CD14-positive monocyte (primary cell): ENCODE data around the gene HES7. TPM values are rescaled to one million over a fixed set of nuclear protein-coding genes. Genes with fewer than 3 reads are reported as not detected.

ENCODE experiments used
- DNase-seq, 3 donors: peaks; one replicate each; pipeline ENCODE4 v3.0.0-alpha.2; 2011 to 2022
- H2AFZ ChIP-seq: 2 replicates; pipeline ENCODE4 v1.6.0; 2012; ENCODE audit warnings: mild to moderate bottlenecking, low read depth, low read length, inconsistent platforms; ENCODE audit not compliant: insufficient read depth, poor library complexity, severe bottlenecking
- H3K27ac ChIP-seq, 2 donors: 1 replicate in 1 of 2; 2 replicates in 1 of 2; pipeline ENCODE4 v1.5.1; 2012 to 2013; ENCODE audit warnings: low read length in 2 of 2, control low read depth in 1 of 2, inconsistent platforms in 1 of 2, low read depth in 1 of 2, mild to moderate bottlenecking in 1 of 2
- H3K27me3 ChIP-seq, 2 donors: one replicate each; pipeline versions ENCODE4 v1.6.0 to v1.6.1; 2011 to 2013; ENCODE audit warnings: low read length in 2 of 2; ENCODE audit not compliant: control insufficient read depth in 2 of 2, insufficient read depth in 2 of 2
- H3K36me3 ChIP-seq, 2 donors: replicated peaks in 1 of 2; 1 replicate in 1 of 2; 2 replicates in 1 of 2; pipeline versions ENCODE4 v1.5.1 to v1.6.1; 2012 to 2013; ENCODE audit warnings: low read length in 2 of 2, control low read depth in 1 of 2, inconsistent platforms in 1 of 2, mild to moderate bottlenecking in 1 of 2; ENCODE audit not compliant: insufficient read depth in 2 of 2, control insufficient read depth in 1 of 2
- H3K4me1 ChIP-seq, 2 donors: 1 replicate in 1 of 2; 2 replicates in 1 of 2; pipeline versions ENCODE4 v1.5.1 to v1.6.1; 2012 to 2013; ENCODE audit warnings: low read length in 2 of 2, control low read depth in 1 of 2, inconsistent platforms in 1 of 2, mild to moderate bottlenecking in 1 of 2, moderate library complexity in 1 of 2; ENCODE audit not compliant: insufficient read depth in 2 of 2, control insufficient read depth in 1 of 2
- H3K4me2 ChIP-seq: replicated peaks from 2 replicates; pipeline ENCODE3; 2012; ENCODE audit warnings: low read length, moderate library complexity, mild to moderate bottlenecking; ENCODE audit not compliant: poor library complexity, severe bottlenecking; ENCODE audit errors: extremely low read depth
- H3K4me3 ChIP-seq, 3 experiments: fragments of 200-600 bp in 1 of 3; sonication (generic) in 1 of 3; replicated peaks in 1 of 3; 1 replicate in 2 of 3; 2 replicates in 1 of 3; pipeline ENCODE4 v1.5.1; 2011 to 2013; ENCODE audit warnings: low read length in 3 of 3, mild to moderate bottlenecking in 3 of 3, control low read depth in 2 of 3, low read depth in 2 of 3, inconsistent platforms in 1 of 3, moderate library complexity in 1 of 3
- H3K79me2 ChIP-seq: 2 replicates; pipeline ENCODE4 v1.6.0; 2012; ENCODE audit warnings: mild to moderate bottlenecking, control low read depth, inconsistent platforms, low read length, moderate library complexity; ENCODE audit not compliant: insufficient read depth
- H3K9ac ChIP-seq: 2 replicates; pipeline ENCODE4 v1.6.0; 2017; ENCODE audit warnings: low read length, mild to moderate bottlenecking; ENCODE audit not compliant: insufficient read depth, poor library complexity, severe bottlenecking
- H3K9me3 ChIP-seq, 2 donors: replicated peaks in 1 of 2; 1 replicate in 1 of 2; 2 replicates in 1 of 2; pipeline versions ENCODE4 v1.5.1 to v1.6.1; 2012 to 2013; ENCODE audit warnings: low read length in 2 of 2, control low read depth in 1 of 2; ENCODE audit not compliant: control insufficient read depth in 1 of 2, insufficient read depth in 1 of 2
- H4K20me1 ChIP-seq: 2 replicates; pipeline ENCODE4 v1.6.0; 2012; ENCODE audit warnings: mild to moderate bottlenecking, low read length, control low read depth, moderate library complexity; ENCODE audit not compliant: insufficient read depth
- H3K27ac Mint-ChIP-seq, 7 donors: one replicate each; pipeline ENCODE4 v1.8.0; 2020; ENCODE audit warnings: mild to moderate bottlenecking in 7 of 7, mixed read lengths in 7 of 7, moderate library complexity in 6 of 7, inconsistent platforms in 2 of 7
- H3K27me3 Mint-ChIP-seq, 3 donors: one replicate each; pipeline ENCODE4 v1.8.0; 2021 to 2022; ENCODE audit warnings: low read depth in 3 of 3, mild to moderate bottlenecking in 3 of 3, mixed read lengths in 3 of 3, moderate library complexity in 3 of 3, inconsistent platforms in 1 of 3
- H3K36me3 Mint-ChIP-seq, 2 donors: one replicate each; pipeline ENCODE4 v1.8.0; 2020; ENCODE audit warnings: mixed read lengths in 2 of 2, inconsistent platforms in 1 of 2, mild to moderate bottlenecking in 1 of 2
- H3K4me1 Mint-ChIP-seq: one replicate; pipeline ENCODE4 v1.8.0; 2020; ENCODE audit warnings: mild to moderate bottlenecking, mixed read lengths
- H3K4me3 Mint-ChIP-seq, 2 donors: one replicate each; pipeline ENCODE4 v1.8.0; 2020; ENCODE audit warnings: mild to moderate bottlenecking in 2 of 2, mixed read lengths in 2 of 2, moderate library complexity in 1 of 2
- H3K9me3 Mint-ChIP-seq, 7 donors: one replicate each; pipeline ENCODE4 v1.8.0; 2020 to 2022; ENCODE audit warnings: mixed read lengths in 7 of 7, mild to moderate bottlenecking in 6 of 7, moderate library complexity in 6 of 7, inconsistent platforms in 2 of 7
- WGBS: methylation state at CpG from one replicate; pipeline ENCODE4 v1.1.5; 2013; ENCODE audit warnings: missing lambda C conversion rate; ENCODE audit not compliant: insufficient coverage; 5-methylcytosine and 5-hydroxymethylcytosine counted together
- intact Hi-C, 2 donors: fragments of 100-400 bp; cut with micrococcal nuclease; formaldehyde crosslinking; loops; one replicate each; pipeline versions ENCODE4 v1.15.0 to v1.15.1; 2023
- polyA plus RNA-seq, 3 donors: library from polyadenylated mRNA; depleted of rRNA in 1 of 3; unstranded in 2 of 3; stranded (reverse) in 1 of 3; fragments of 300-500 nt in 2 of 3; fragments of >200 nt in 1 of 3; fragmentation: Illumina TruSeq in 2 of 3; gene quantifications; 1 replicate in 2 of 3; 2 replicates in 1 of 3; pipeline ENCODE4 v1.2.3, GENCODE V29; 2012 to 2021
- TF ChIP-seq, protein P1 (sequence below): fragments of 200-600 bp; IDR thresholded peaks from one replicate; pipeline ENCODE4 v1.8.0; 2022; ENCODE audit warnings: antibody characterized with exemption, mild to moderate bottlenecking

Gene HES7
- polyA plus RNA-seq, 3 donors, result not detected

DNA sequence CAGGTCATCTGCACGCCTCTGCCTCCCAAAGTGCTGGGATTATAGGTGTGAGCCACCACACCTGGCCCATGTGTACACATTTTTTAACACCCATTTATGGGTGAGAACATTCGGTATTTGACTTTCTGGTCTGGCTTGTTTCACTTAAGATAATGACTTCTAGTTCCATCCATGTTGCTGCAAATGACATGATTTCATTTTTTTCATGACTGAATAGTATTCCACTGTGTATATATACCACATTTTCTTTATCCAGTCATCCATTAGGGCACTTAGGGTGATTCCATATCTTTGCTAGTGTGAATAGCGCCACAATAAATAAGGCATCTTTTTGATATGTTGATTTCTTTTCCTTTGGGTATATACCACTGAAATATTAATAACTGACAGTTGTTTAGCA, 42.0 kb downstream of the HES7 start:
- intact Hi-C loops, result no loop called here

DNA sequence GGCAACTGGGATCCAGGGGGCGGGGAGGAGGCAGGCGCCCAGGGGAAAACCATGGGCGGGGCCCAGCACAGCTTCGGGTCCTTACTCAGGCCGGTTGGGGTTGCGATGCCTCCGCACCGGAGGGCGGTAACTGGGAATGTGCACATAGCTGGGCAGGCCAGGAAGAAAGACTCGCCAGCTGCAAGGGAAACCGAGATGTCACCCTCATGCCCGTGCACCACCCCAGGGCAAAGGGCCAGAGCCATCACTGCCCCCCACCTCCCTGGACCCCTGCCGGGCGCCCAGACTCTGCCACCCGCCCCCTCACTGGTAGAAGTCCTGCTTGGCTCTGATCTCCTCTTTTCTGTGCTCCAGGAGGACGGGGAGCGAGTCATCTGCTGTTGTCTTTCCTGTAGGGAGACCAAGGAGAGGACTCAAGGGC, 43.1 kb downstream of the HES7 start:
- Histone ChIP-seq H3K9ac (no peak overlapping the region), H4K20me1 (no peaks in the 10 kb centered on the region), H3K36me3 (no peaks in the 10 kb centered on the region), H3K27ac (no peak overlapping the region), H3K9me3 (no peaks in the 10 kb centered on the region), H2AFZ (no peak overlapping the region), H3K4me1 (peaks cover 15 to 17% of the 10 kb centered on the region in 2 donors), H3K4me2 (no peak overlapping the region), H3K27me3 (peaks cover 0 to 41% of the 10 kb centered on the region in 2 donors), H3K79me2 (no peaks in the 10 kb centered on the region), H3K4me3 (no peak overlapping the region)
- Mint-ChIP-seq H3K4me3 (peak overlapping the region in 1 of 2 donors; percentile 62), H3K27me3 (peaks cover 29 to 59% (median 40%) of the 10 kb centered on the region in 3 donors), H3K9me3 (peaks cover 0 to 7% (median 2%) of the 10 kb centered on the region in 7 donors), H3K4me1 (peaks cover 11% of the 10 kb centered on the region), H3K27ac (peak overlapping the region in 1 of 7 donors; percentile 12), H3K36me3 (peaks cover 0 to 3% of the 10 kb centered on the region in 2 donors)
- WGBS, result 95% methylated on average over 13 of the region's 17 CpGs
- TF ChIP-seq, protein P1, sequence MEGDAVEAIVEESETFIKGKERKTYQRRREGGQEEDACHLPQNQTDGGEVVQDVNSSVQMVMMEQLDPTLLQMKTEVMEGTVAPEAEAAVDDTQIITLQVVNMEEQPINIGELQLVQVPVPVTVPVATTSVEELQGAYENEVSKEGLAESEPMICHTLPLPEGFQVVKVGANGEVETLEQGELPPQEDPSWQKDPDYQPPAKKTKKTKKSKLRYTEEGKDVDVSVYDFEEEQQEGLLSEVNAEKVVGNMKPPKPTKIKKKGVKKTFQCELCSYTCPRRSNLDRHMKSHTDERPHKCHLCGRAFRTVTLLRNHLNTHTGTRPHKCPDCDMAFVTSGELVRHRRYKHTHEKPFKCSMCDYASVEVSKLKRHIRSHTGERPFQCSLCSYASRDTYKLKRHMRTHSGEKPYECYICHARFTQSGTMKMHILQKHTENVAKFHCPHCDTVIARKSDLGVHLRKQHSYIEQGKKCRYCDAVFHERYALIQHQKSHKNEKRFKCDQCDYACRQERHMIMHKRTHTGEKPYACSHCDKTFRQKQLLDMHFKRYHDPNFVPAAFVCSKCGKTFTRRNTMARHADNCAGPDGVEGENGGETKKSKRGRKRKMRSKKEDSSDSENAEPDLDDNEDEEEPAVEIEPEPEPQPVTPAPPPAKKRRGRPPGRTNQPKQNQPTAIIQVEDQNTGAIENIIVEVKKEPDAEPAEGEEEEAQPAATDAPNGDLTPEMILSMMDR, result no peak
- no peak for DNase-seq
- intact Hi-C loops, result no loop called here

More for the DNA sequence above, 42.0 kb downstream of the HES7 start:
- Histone ChIP-seq H3K36me3 (no peaks in the 10 kb centered on the region), H4K20me1 (no peaks in the 10 kb centered on the region), H3K4me2 (no peak overlapping the region), H3K4me3 (no peak overlapping the region), H3K4me1 (peaks cover 15 to 17% of the 10 kb centered on the region in 2 donors), H3K27me3 (peaks cover 0 to 37% of the 10 kb centered on the region in 2 donors), H3K9me3 (no peaks in the 10 kb centered on the region), H3K9ac (no peak overlapping the region), H2AFZ (no peak overlapping the region), H3K79me2 (no peaks in the 10 kb centered on the region), H3K27ac (no peak overlapping the region)
- H3K9me3 Mint-ChIP-seq, result peaks cover 0 to 7% (median 2%) of the 10 kb centered on the region in 7 donors
- H3K27me3 Mint-ChIP-seq, result peaks cover 26 to 56% (median 39%) of the 10 kb centered on the region in 3 donors
- no peak for DNase-seq
- peaks cover 9% of the 10 kb centered on the region for H3K4me1 Mint-ChIP-seq
- WGBS, result no CpG with 5 or more reads among the region's 3 CpGs
- TF ChIP-seq, protein P1, result no peak
- peaks cover 0 to 3% of the 10 kb centered on the region in 2 donors for H3K36me3 Mint-ChIP-seq
- no peak overlapping the region for H3K27ac Mint-ChIP-seq
- H3K4me3 Mint-ChIP-seq, result no peak overlapping the region
